A673 (cell line): ENCODE results near the gene NFIB. TPM values are rescaled to one million over a fixed set of nuclear protein-coding genes. Genes with fewer than 3 reads are reported as not detected.

Experiments
- BruUV-seq: library from RNA; stranded (reverse); fragments of 400-500 nt; replicated peaks from 2 replicates; lab custom pipeline; 2021; lab: Mats Ljungman, UMichigan
- CTCF ChIA-PET: fragments of 300-600 bp; sonication (Branson Sonifier 250); formaldehyde crosslinking; loops from one replicate; lab custom pipeline; 2022; ENCODE audit warnings: antibody characterized with exemption; lab: Charles Lee
- POLR2A ChIA-PET: fragments of 300-600 bp; sonication (Branson Sonifier 250); formaldehyde crosslinking; loops from one replicate; lab custom pipeline; 2022; ENCODE audit warnings: antibody characterized with exemption; ENCODE audit not compliant: low non-redundant PET; lab: Charles Lee
- DNase-seq: peaks from one replicate; pipeline ENCODE4 v3.0.0-alpha.2; 2015; ENCODE audit warnings: low spot score
- H3K27ac ChIP-seq: fragments of 200-600 bp; sonication (generic); 2 replicates; pipeline ENCODE4 v1.5.1; 2016; ENCODE audit warnings: mixed run types, low read depth, mild to moderate bottlenecking, mixed read lengths, antibody characterized with exemption, low read length; ENCODE audit not compliant: poor library complexity, severe bottlenecking
- H3K27me3 ChIP-seq: fragments of 200-600 bp; sonication (generic); replicated peaks from 2 replicates; pipeline ENCODE4 v1.6.1; 2017; ENCODE audit warnings: mixed run types, low read depth, mild to moderate bottlenecking, mixed read lengths, antibody characterized with exemption, low read length; ENCODE audit not compliant: insufficient read depth, poor library complexity
- H3K36me3 ChIP-seq: fragments of 200-600 bp; sonication (generic); 2 replicates; pipeline ENCODE4 v1.6.1; 2016; ENCODE audit warnings: mixed run types, mild to moderate bottlenecking, mixed read lengths, antibody characterized with exemption, low read length; ENCODE audit not compliant: insufficient read depth, poor library complexity, severe bottlenecking
- H3K4me1 ChIP-seq: fragments of 200-600 bp; sonication (generic); 2 replicates; pipeline ENCODE4 v1.6.1; 2017; ENCODE audit warnings: mixed run types, mild to moderate bottlenecking, mixed read lengths, antibody characterized with exemption, low read length; ENCODE audit not compliant: insufficient read depth, poor library complexity, severe bottlenecking
- H3K4me3 ChIP-seq: fragments of 200-600 bp; sonication (generic); 2 replicates; pipeline ENCODE4 v1.5.1; 2016; ENCODE audit warnings: low read depth, mixed run types, mild to moderate bottlenecking, mixed read lengths, low read length; ENCODE audit not compliant: poor library complexity, severe bottlenecking
- H3K9me3 ChIP-seq: fragments of 200-600 bp; sonication (generic); 2 replicates; pipeline ENCODE4 v1.6.1; 2016; ENCODE audit warnings: mixed run types, low read depth, mild to moderate bottlenecking, mixed read lengths, antibody characterized with exemption, low read length; ENCODE audit not compliant: poor library complexity, severe bottlenecking
- CTCF ChIP-seq: fragments of 300-800, 200-600 bp; sonication (generic); conservative IDR thresholded peaks from 2 replicates; pipeline ENCODE4 v1.5.1; 2017; ENCODE audit warnings: low read depth, mild to moderate bottlenecking, antibody characterized with exemption, low read length, moderate library complexity, mixed read lengths
- EZH2 ChIP-seq: fragments of 200-600 bp; sonication (generic); IDR thresholded peaks from 2 replicates; pipeline ENCODE4 v1.6.1; 2017; ENCODE audit warnings: borderline replicate concordance, low read depth, mild to moderate bottlenecking, mixed read lengths, antibody characterized with exemption, low read length; ENCODE audit not compliant: poor library complexity, severe bottlenecking
- intact Hi-C: fragments of 100-400 bp; cut with micrococcal nuclease; formaldehyde crosslinking; loops from one replicate; pipeline ENCODE4 v1.10.0; 2022; ENCODE audit not compliant: unreplicated experiment
- total RNA-seq: library from RNA; stranded (reverse); gene quantifications from 2 replicates; pipeline ENCODE4 v1.2.3, GENCODE V29; 2021

The NFIB gene
- total RNA-seq, 1 experiment from 2014 or later = 41.2 TPM

- Histone ChIP-seq H3K4me1 (peaks cover 34% of the 10 kb centered on the region), H3K4me3 (no peak overlapping the region), H3K9me3 (no peaks in the 10 kb centered on the region), H3K36me3 (no peaks in the 10 kb centered on the region), H3K27ac (no peak overlapping the region), H3K27me3 (no peaks in the 10 kb centered on the region)
- intact Hi-C loops = no loop called here
- DNase-seq = peak; percentile 44
- POLR2A ChIA-PET = no interaction called here
- CTCF ChIA-PET = no interaction called here
- no peak for TF ChIP-seq CTCF
- no peak for TF ChIP-seq EZH2
- BruUV-seq = no TSS peak
Measured at GRCh38 chr9:14193328-14193990, 120.5 kb downstream of the NFIB start.

- Histone ChIP-seq H3K4me1 (peaks cover 32% of the 10 kb centered on the region), H3K4me3 (no peak overlapping the region), H3K9me3 (no peaks in the 10 kb centered on the region), H3K36me3 (no peaks in the 10 kb centered on the region), H3K27me3 (no peaks in the 10 kb centered on the region), H3K27ac (no peak overlapping the region)
- POLR2A ChIA-PET = interaction anchor here (0.6 kb wide), 1 partner anchor 131 kb away, joined by 4 read pairs; no protein-coding TSS in a partner anchor
- TF ChIP-seq EZH2 = no peak
- no peak for TF ChIP-seq CTCF
- BruUV-seq = no TSS peak
- CTCF ChIA-PET = no interaction called here
- no peak for DNase-seq
- intact Hi-C loops = no loop called here
Measured at GRCh38 chr9:14192556-14192955, 121.4 kb downstream of the NFIB start.

GRCh38 chr9:14191512-14191911 is 122.4 kb downstream of the NFIB start:
- no peak overlapping the region for H3K4me3 ChIP-seq
- no peak overlapping the region for H3K27ac ChIP-seq
- intact Hi-C loops = no loop called here
- no peaks in the 10 kb centered on the region for H3K9me3 ChIP-seq
- no peaks in the 10 kb centered on the region for H3K27me3 ChIP-seq
- BruUV-seq = no TSS peak
- ChIA-PET POLR2A (no interaction called here), CTCF (no interaction called here)
- DNase-seq = no peak
- no peak for TF ChIP-seq EZH2
- no peak for TF ChIP-seq CTCF
- peaks cover 33% of the 10 kb centered on the region for H3K4me1 ChIP-seq
- no peaks in the 10 kb centered on the region for H3K36me3 ChIP-seq
